Caco-2 (cell line): Measurements from ENCODE around the gene C20orf173. TPM values are rescaled to one million over a fixed set of nuclear protein-coding genes. Genes with fewer than 3 reads are reported as not detected.

Experiments
- BruUV-seq: library from RNA; stranded (reverse); fragments of 400-500 nt; replicated peaks from 2 replicates; lab custom pipeline; 2021; lab: Mats Ljungman, UMichigan
- CTCF ChIA-PET: fragments of 300-600 bp; sonication (Branson Sonifier 250); formaldehyde crosslinking; loops from one replicate; lab custom pipeline; 2022; ENCODE audit warnings: antibody characterized with exemption; lab: Charles Lee
- POLR2A ChIA-PET: fragments of 300-600 bp; sonication (Branson Sonifier 250); formaldehyde crosslinking; loops from one replicate; lab custom pipeline; 2022; ENCODE audit warnings: antibody characterized with exemption; lab: Charles Lee
- DNase-seq, 2 experiments: peaks; one replicate each; pipeline versions ENCODE4 v3.0.0 to v3.0.0-alpha.2; 2020 to 2022
- H3K27me3 ChIP-seq: replicated peaks from 2 replicates; pipeline ENCODE4 v1.6.0; 2011; ENCODE audit warnings: low read length; ENCODE audit not compliant: control insufficient read depth, insufficient read depth
- H3K36me3 ChIP-seq: 2 replicates; pipeline ENCODE4 v1.5.1; 2011; ENCODE audit warnings: low read length; ENCODE audit not compliant: control insufficient read depth, insufficient read depth
- H3K4me1 ChIP-seq: fragments of 250-450 bp; sonication (Bioruptor Pico); 2 replicates; pipeline ENCODE4 v1.5.1; 2020; ENCODE audit warnings: mild to moderate bottlenecking
- H3K4me3 ChIP-seq: 2 replicates; pipeline ENCODE4 v1.5.1; 2011; ENCODE audit warnings: low read depth, mild to moderate bottlenecking, control low read depth, low read length
- H3K9me3 ChIP-seq: fragments of 250-450 bp; sonication (Bioruptor Pico); 2 replicates; pipeline ENCODE4 v1.5.1; 2020; ENCODE audit warnings: mild to moderate bottlenecking, moderate library complexity
- H3K27ac Mint-ChIP-seq: one replicate; pipeline ENCODE4 v1.8.0; 2022; ENCODE audit warnings: mixed read lengths; ENCODE audit not compliant: unreplicated experiment
- H3K27me3 Mint-ChIP-seq: one replicate; pipeline ENCODE4 v1.8.0; 2022; ENCODE audit warnings: mixed read lengths; ENCODE audit not compliant: insufficient read depth, unreplicated experiment
- H3K36me3 Mint-ChIP-seq: one replicate; pipeline ENCODE4 v1.8.0; 2022; ENCODE audit warnings: mild to moderate bottlenecking, mixed read lengths; ENCODE audit not compliant: insufficient read depth, unreplicated experiment
- H3K4me1 Mint-ChIP-seq: one replicate; pipeline ENCODE4 v1.8.0; 2022; ENCODE audit warnings: low read depth, mixed read lengths; ENCODE audit not compliant: unreplicated experiment
- H3K4me3 Mint-ChIP-seq: one replicate; pipeline ENCODE4 v1.8.0; 2022; ENCODE audit warnings: mild to moderate bottlenecking, moderate library complexity, mixed read lengths; ENCODE audit not compliant: unreplicated experiment
- H3K9me3 Mint-ChIP-seq: one replicate; pipeline ENCODE4 v1.8.0; 2022; ENCODE audit warnings: mixed read lengths; ENCODE audit not compliant: unreplicated experiment
- CTCF ChIP-seq, 2 experiments: fragments of 200-600 bp in 1 of 2; IDR thresholded peaks; 1 replicate in 1 of 2; 2 replicates in 1 of 2; pipeline versions ENCODE4 v1.5.1 to v1.8.0; 2011 to 2022; ENCODE audit warnings: antibody characterized with exemption in 1 of 2, control low read depth in 1 of 2, inconsistent platforms in 1 of 2, low read depth in 1 of 2, low read length in 1 of 2, mild to moderate bottlenecking in 1 of 2, moderate library complexity in 1 of 2; ENCODE audit not compliant: insufficient read depth in 1 of 2, severe bottlenecking in 1 of 2, unreplicated experiment in 1 of 2
- intact Hi-C: fragments of 100-400 bp; cut with micrococcal nuclease; formaldehyde crosslinking; loops from one replicate; pipeline ENCODE4 v1.10.0; 2022; ENCODE audit not compliant: unreplicated experiment
- total RNA-seq: library from RNA; stranded (reverse); gene quantifications from 2 replicates; pipeline ENCODE4 v1.2.3, GENCODE V29; 2022

The C20orf173 gene
- total RNA-seq, 1 experiment from 2014 or later = not detected

- no peaks in the 10 kb centered on the region for H3K4me1 ChIP-seq
- POLR2A ChIA-PET = interaction anchor here (0.5 kb wide), 1 partner anchor 955 kb away, joined by 10 read pairs; no protein-coding TSS in a partner anchor
- H3K4me1 Mint-ChIP-seq = no peaks in the 10 kb centered on the region
These were observed 12.3 kb downstream of the C20orf173 start for GRCh38 chr20:35517125-35517524.

GRCh38 chr20:35515949-35516645 is 13.4 kb downstream of the C20orf173 start:
- ChIA-PET POLR2A (interaction anchor here (0.5 to 1.5 kb wide), 2 partner anchors 438 to 954 kb away, joined by 5 to 10 read pairs; partner anchors contain the start of gene SCAND1), CTCF (interaction anchor here (1.0 to 1.5 kb wide), 4 partner anchors 25 to 100 kb away, joined by 3 to 7 read pairs (median 4); partner anchors contain the start of genes ERGIC3 and SPAG4)
- no peaks in the 10 kb centered on the region for H3K9me3 ChIP-seq
- intact Hi-C loops = no loop called here
- no TSS peak for BruUV-seq
- H3K36me3 Mint-ChIP-seq = peaks cover 13% of the 10 kb centered on the region
- H3K27ac Mint-ChIP-seq = no peak overlapping the region
- no peaks in the 10 kb centered on the region for H3K27me3 Mint-ChIP-seq
- DNase-seq = no peak
- H3K4me1 Mint-ChIP-seq = no peaks in the 10 kb centered on the region
- TF ChIP-seq CTCF (IDR thresholded peaks at IDR 0.05; ENCODE audit: insufficient read depth in 1 of 2, low read depth in 1 of 2, low read length in 1 of 2, severe bottlenecking in 1 of 2, unreplicated experiment in 1 of 2) = no peak
- no peaks in the 10 kb centered on the region for H3K27me3 ChIP-seq
- H3K4me3 Mint-ChIP-seq = no peak overlapping the region
- no peaks in the 10 kb centered on the region for H3K9me3 Mint-ChIP-seq
- no peaks in the 10 kb centered on the region for H3K4me1 ChIP-seq
- no peak overlapping the region for H3K4me3 ChIP-seq
- H3K36me3 ChIP-seq = peaks cover 4% of the 10 kb centered on the region

More at GRCh38 chr20:35517125-35517524, 12.3 kb downstream of the C20orf173 start:
- no peak for DNase-seq
- peaks cover 3% of the 10 kb centered on the region for H3K36me3 Mint-ChIP-seq
- intact Hi-C loops = no loop called here
- H3K4me3 Mint-ChIP-seq = no peak overlapping the region
- no peaks in the 10 kb centered on the region for H3K27me3 Mint-ChIP-seq
- no peak overlapping the region for H3K4me3 ChIP-seq
- no peaks in the 10 kb centered on the region for H3K27me3 ChIP-seq
- H3K27ac Mint-ChIP-seq = no peak overlapping the region
- no TSS peak for BruUV-seq
- no peak for TF ChIP-seq CTCF (IDR thresholded peaks at IDR 0.05; ENCODE audit: insufficient read depth in 1 of 2, low read depth in 1 of 2, low read length in 1 of 2, severe bottlenecking in 1 of 2, unreplicated experiment in 1 of 2)
- CTCF ChIA-PET = interaction anchor here (1.5 kb wide), 1 partner anchor 99 kb away, joined by 7 read pairs; the partner anchor contains the start of gene SPAG4
- peaks cover 2% of the 10 kb centered on the region; the same call in 1 of the 2 replicates for H3K36me3 ChIP-seq
- H3K9me3 ChIP-seq = no peaks in the 10 kb centered on the region
- H3K9me3 Mint-ChIP-seq = no peaks in the 10 kb centered on the region

GRCh38 chr20:35515341-35515740 is 14.1 kb downstream of the C20orf173 start:
- Mint-ChIP-seq H3K9me3 (no peaks in the 10 kb centered on the region), H3K27ac (no peak overlapping the region), H3K36me3 (peaks cover 14% of the 10 kb centered on the region), H3K4me3 (no peak overlapping the region), H3K27me3 (no peaks in the 10 kb centered on the region), H3K4me1 (no peaks in the 10 kb centered on the region)
- Histone ChIP-seq H3K4me3 (no peak overlapping the region), H3K27me3 (no peaks in the 10 kb centered on the region), H3K36me3 (peaks cover 4% of the 10 kb centered on the region), H3K9me3 (no peaks in the 10 kb centered on the region), H3K4me1 (no peaks in the 10 kb centered on the region)
- ChIA-PET CTCF (interaction anchor here (1.0 to 1.3 kb wide), 3 partner anchors 26 to 86 kb away, joined by 3 to 5 read pairs (median 3); partner anchors contain the start of gene ERGIC3), POLR2A (interaction anchor here (1.5 kb wide), 1 partner anchor 439 kb away, joined by 5 read pairs; the partner anchor contains the start of gene SCAND1)
- BruUV-seq = no TSS peak
- TF ChIP-seq CTCF (IDR thresholded peaks at IDR 0.05; ENCODE audit: insufficient read depth in 1 of 2, low read depth in 1 of 2, low read length in 1 of 2, severe bottlenecking in 1 of 2, unreplicated experiment in 1 of 2) = no peak
- DNase-seq = no peak
- intact Hi-C loops = no loop called here
